GM23248 (cell line): Measurements from ENCODE around the gene CAPN8. TPM values are rescaled to one million over a fixed set of nuclear protein-coding genes. Genes with fewer than 3 reads are reported as not detected.

Experiments used
- DNase-seq: peaks from one replicate; pipeline ENCODE4 v3.0.0-alpha.2; 2015
- H2AFZ ChIP-seq: fragments of 200-600 bp; sonication (generic); 2 replicates; pipeline ENCODE4 v1.6.1; 2016; ENCODE audit warnings: antibody characterized with exemption
- H3F3A ChIP-seq: fragments of 200-600 bp; sonication (generic); 2 replicates; pipeline ENCODE4 v1.6.1; 2016; ENCODE audit warnings: mild to moderate bottlenecking, antibody characterized with exemption, mixed run types; ENCODE audit not compliant: insufficient read depth
- H3K27ac ChIP-seq: fragments of 200-600 bp; sonication (generic); 2 replicates; pipeline ENCODE4 v1.5.1; 2016; ENCODE audit warnings: mild to moderate bottlenecking
- H3K27me3 ChIP-seq: fragments of 200-600 bp; sonication (generic); replicated peaks from 2 replicates; pipeline ENCODE4 v1.6.1; 2016; ENCODE audit warnings: mild to moderate bottlenecking; ENCODE audit not compliant: insufficient read depth
- H3K36me3 ChIP-seq: fragments of 200-600 bp; sonication (generic); 2 replicates; pipeline ENCODE4 v1.6.1; 2016; ENCODE audit warnings: low read depth, mild to moderate bottlenecking
- H3K4me1 ChIP-seq: fragments of 200-600 bp; sonication (generic); 2 replicates; pipeline ENCODE4 v1.6.1; 2016; ENCODE audit warnings: mild to moderate bottlenecking; ENCODE audit not compliant: insufficient read depth
- H3K4me2 ChIP-seq: fragments of 200-600 bp; sonication (generic); one replicate; pipeline ENCODE4 v1.6.1; 2016; ENCODE audit warnings: mild to moderate bottlenecking; ENCODE audit not compliant: unreplicated experiment
- H3K4me3 ChIP-seq: fragments of 200-600 bp; sonication (generic); 2 replicates; pipeline ENCODE4 v1.5.1; 2016; ENCODE audit warnings: mild to moderate bottlenecking
- H3K79me2 ChIP-seq: fragments of 200-600 bp; sonication (generic); 2 replicates; pipeline ENCODE4 v1.6.1; 2016; ENCODE audit warnings: mild to moderate bottlenecking; ENCODE audit not compliant: insufficient read depth
- H3K9ac ChIP-seq: fragments of 200-600 bp; sonication (generic); 2 replicates; pipeline ENCODE4 v1.6.1; 2016; ENCODE audit warnings: mild to moderate bottlenecking
- H3K9me2 ChIP-seq: fragments of 200-600 bp; sonication (generic); 2 replicates; pipeline ENCODE4 v1.6.1; 2016; ENCODE audit warnings: mixed run types, mild to moderate bottlenecking, moderate library complexity; ENCODE audit not compliant: insufficient read depth
- H3K9me3 ChIP-seq: fragments of 200-600 bp; sonication (generic); one replicate; pipeline ENCODE4 v1.6.1; 2017; ENCODE audit warnings: low read depth
- H4K20me1 ChIP-seq: fragments of 200-600 bp; sonication (generic); 2 replicates; pipeline ENCODE4 v1.6.0; 2016; ENCODE audit not compliant: insufficient read depth
- EZH2 ChIP-seq: fragments of 200-600 bp; sonication (generic); IDR thresholded peaks from 2 replicates; pipeline ENCODE4 v1.6.1; 2018; ENCODE audit warnings: antibody characterized with exemption, mild to moderate bottlenecking; ENCODE audit not compliant: insufficient read depth, poor library complexity, severe bottlenecking
- EZH2phosphoT487 ChIP-seq: fragments of 200-600 bp; sonication (generic); IDR thresholded peaks from 2 replicates; pipeline ENCODE4 v1.6.1; 2018; ENCODE audit warnings: antibody characterized with exemption, moderate library complexity, mild to moderate bottlenecking, low read depth; ENCODE audit not compliant: insufficient read depth
- WGBS, 2 experiments: methylation state at CpG; one replicate each; pipeline ENCODE4 v1.1.6; 2015 to 2017; ENCODE audit warnings: low lambda C conversion rate in 2 of 2, low coverage in 1 of 2; ENCODE audit errors: missing lambda C conversion rate in 2 of 2; 5-methylcytosine and 5-hydroxymethylcytosine counted together
- in situ Hi-C: fragments of 300-500 bp; cut with MboI; formaldehyde crosslinking; loops from 2 replicates; pipeline ENCODE4 v1.15.0; 2020
- polyA plus RNA-seq: library from polyadenylated mRNA; unstranded; fragments of >200 nt; fragmentation: Nextera tagmentation; extraction: Ambion mirVana; gene quantifications from 2 replicates; pipeline ENCODE4 v1.2.1, GENCODE V29; 2016
- total RNA-seq: library from RNA; depleted of rRNA; stranded (reverse); fragments of >200 nt; shearing (Covaris generic); gene quantifications from 2 replicates; pipeline ENCODE4 v1.2.3, GENCODE V29; 2014

CAPN8 gene
- total and polyA plus RNA-seq, 2 experiments from 2014 or later, result not detected

DNA sequence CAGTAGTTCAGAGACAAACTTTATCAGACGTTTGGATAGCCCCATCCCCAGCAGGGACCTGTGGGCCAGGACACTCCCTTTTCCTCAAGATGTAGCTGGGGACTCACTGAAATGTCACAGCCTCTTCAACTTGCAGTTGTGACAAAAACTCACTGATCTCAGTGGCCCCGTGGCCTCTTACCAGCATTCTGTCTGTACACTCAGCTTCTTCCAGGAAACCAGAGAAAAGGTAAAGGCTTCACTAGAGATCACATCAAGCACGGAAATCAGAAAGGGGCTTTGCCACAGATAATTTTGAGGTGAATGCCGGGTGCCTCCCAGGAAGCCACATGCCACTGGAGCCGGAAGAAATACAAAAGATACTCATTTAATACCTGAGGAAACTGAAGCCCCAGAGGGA, 150.1 kb downstream of the CAPN8 start:
- Histone ChIP-seq H3K4me3 (no peak overlapping the region), H3K9me3 (no peaks in the 10 kb centered on the region), H3K36me3 (no peaks in the 10 kb centered on the region), H3K9me2 (no peaks in the 10 kb centered on the region), H3K79me2 (no peaks in the 10 kb centered on the region), H3K27me3 (peaks cover 22% of the 10 kb centered on the region), H3K9ac (no peak overlapping the region), H4K20me1 (no peaks in the 10 kb centered on the region), H3K27ac (no peak overlapping the region), H3K4me1 (no peaks in the 10 kb centered on the region), H3F3A (no peaks in the 10 kb centered on the region), H2AFZ (no peak overlapping the region), H3K4me2 (no peak overlapping the region)
- TF ChIP-seq EZH2phosphoT487, result no peak
- no peak for TF ChIP-seq EZH2
- no peak for DNase-seq
- WGBS, 2 experiments, result 48 to 50% methylated on average over 5 of the region's 5 CpGs
- in situ Hi-C loops, result no loop called here

- Histone ChIP-seq H3K27me3 (peaks cover 22% of the 10 kb centered on the region), H3K4me1 (no peaks in the 10 kb centered on the region), H2AFZ (no peak overlapping the region), H4K20me1 (no peaks in the 10 kb centered on the region), H3K4me3 (no peak overlapping the region), H3K9ac (no peak overlapping the region), H3K79me2 (no peaks in the 10 kb centered on the region), H3K9me3 (no peaks in the 10 kb centered on the region), H3K36me3 (no peaks in the 10 kb centered on the region), H3K27ac (no peak overlapping the region), H3K9me2 (no peaks in the 10 kb centered on the region), H3K4me2 (no peak overlapping the region), H3F3A (no peaks in the 10 kb centered on the region)
- TF ChIP-seq EZH2phosphoT487, result no peak
- TF ChIP-seq EZH2, result no peak
- 15 to 29% methylated on average over 2 of the region's 2 CpGs for WGBS, 2 experiments
- in situ Hi-C loops, result no loop called here
- DNase-seq, result no peak
Observed at GRCh38 chr1:223514644-223515043, 150.9 kb downstream of the CAPN8 start.

DNA sequence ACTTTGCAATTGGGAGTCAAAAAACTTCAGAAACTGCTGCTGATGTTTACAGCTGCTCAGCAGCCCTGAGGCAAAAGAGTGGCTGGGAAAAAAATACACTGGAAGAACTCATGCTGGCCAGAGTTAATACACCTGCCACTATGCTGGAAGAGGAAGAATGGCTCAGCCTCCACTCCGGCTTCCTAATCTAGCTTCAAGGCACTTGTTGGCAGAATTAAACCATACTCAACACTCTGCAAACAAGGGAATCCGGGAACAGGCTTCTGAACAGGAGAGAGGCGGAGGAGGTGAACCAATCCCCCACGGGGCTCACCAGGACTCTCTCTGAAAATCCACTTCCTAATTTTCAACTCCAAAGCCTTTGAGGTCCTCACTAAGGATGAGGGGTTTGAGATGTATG, 152.2 kb downstream of the CAPN8 start:
- Histone ChIP-seq H3K4me2 (no peak overlapping the region), H3K36me3 (no peaks in the 10 kb centered on the region), H2AFZ (no peak overlapping the region), H3K27ac (no peak overlapping the region), H4K20me1 (no peaks in the 10 kb centered on the region), H3K4me3 (no peak overlapping the region), H3K9me3 (no peaks in the 10 kb centered on the region), H3K9ac (no peak overlapping the region), H3K9me2 (no peaks in the 10 kb centered on the region), H3K27me3 (peaks cover 18% of the 10 kb centered on the region), H3K79me2 (no peaks in the 10 kb centered on the region), H3K4me1 (no peaks in the 10 kb centered on the region), H3F3A (no peaks in the 10 kb centered on the region)
- in situ Hi-C loops, result no loop called here
- 45 to 53% methylated on average over 4 of the region's 4 CpGs for WGBS, 2 experiments
- DNase-seq, result no peak
- TF ChIP-seq EZH2phosphoT487, result no peak
- no peak for TF ChIP-seq EZH2

GRCh38 chr1:223512057-223512456, 153.4 kb downstream of the CAPN8 start:
- Histone ChIP-seq H2AFZ (no peak overlapping the region), H4K20me1 (no peaks in the 10 kb centered on the region), H3K4me2 (no peak overlapping the region), H3K27me3 (peaks cover 17% of the 10 kb centered on the region), H3K79me2 (no peaks in the 10 kb centered on the region), H3K36me3 (no peaks in the 10 kb centered on the region), H3K4me3 (no peak overlapping the region), H3F3A (no peaks in the 10 kb centered on the region), H3K4me1 (no peaks in the 10 kb centered on the region), H3K9ac (no peak overlapping the region), H3K27ac (no peak overlapping the region), H3K9me2 (no peaks in the 10 kb centered on the region), H3K9me3 (no peaks in the 10 kb centered on the region)
- TF ChIP-seq EZH2phosphoT487, result no peak
- no peak for TF ChIP-seq EZH2
- in situ Hi-C loops, result no loop called here
- DNase-seq, result no peak
- 75 to 81% methylated on average over 6 of the region's 6 CpGs for WGBS, 2 experiments

DNA sequence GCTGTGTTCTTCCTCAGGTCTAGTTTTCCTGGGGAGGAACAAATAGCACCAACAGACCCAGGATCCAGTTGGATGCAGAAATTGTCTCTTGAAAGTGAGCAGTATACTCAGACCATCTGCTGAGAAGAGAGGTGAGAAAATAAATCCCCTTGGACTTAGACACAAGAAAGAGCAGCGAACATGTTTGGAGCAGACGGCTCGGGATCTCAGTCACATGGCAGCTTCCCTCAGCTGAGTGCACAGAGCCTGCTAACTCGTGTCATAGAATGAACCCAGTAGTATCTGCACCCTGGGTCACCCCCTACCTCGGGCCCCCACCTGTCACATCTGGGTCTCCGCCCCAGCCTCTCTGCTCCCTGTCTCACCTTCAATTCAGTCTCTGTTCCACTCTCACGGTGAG, 156.7 kb downstream of the CAPN8 start:
- TF ChIP-seq EZH2phosphoT487 (no peak), EZH2 (no peak)

More for the DNA sequence above, 156.7 kb downstream of the CAPN8 start:
- H4K20me1 ChIP-seq, result no peaks in the 10 kb centered on the region
- 62 to 66% methylated on average over 7 of the region's 7 CpGs for WGBS, 2 experiments
- DNase-seq, result no peak
- no peaks in the 10 kb centered on the region for H3K9me2 ChIP-seq
- H3K4me2 ChIP-seq, result no peak overlapping the region
- in situ Hi-C loops, result no loop called here
- no peaks in the 10 kb centered on the region for H3K9me3 ChIP-seq
- H2AFZ ChIP-seq, result no peak overlapping the region
- H3K4me3 ChIP-seq, result no peak overlapping the region
- peaks cover 4% of the 10 kb centered on the region; the same call in 1 of the 2 replicates for H3K27me3 ChIP-seq
- H3F3A ChIP-seq, result 0 out of 2 replicates have a peak, but pooled peaks cover 4% of the 10 kb centered on the region
- H3K27ac ChIP-seq, result no peak overlapping the region
- no peaks in the 10 kb centered on the region for H3K79me2 ChIP-seq
- no peaks in the 10 kb centered on the region for H3K36me3 ChIP-seq
- H3K9ac ChIP-seq, result no peak overlapping the region
- peaks cover 6% of the 10 kb centered on the region for H3K4me1 ChIP-seq
